ENCODE data around the gene CALML5.

CALML5 gene

GRCh38 chr10:5545011-5545410, 45.6 kb upstream of the CALML5 start:
- TF ChIP-seq CTCF (conservative IDR thresholded peaks at IDR 0.05; ENCODE audit: control insufficient read depth, insufficient read depth, low read depth, low read length), result no peak
- no peak overlapping the region for H3K4me3 ChIP-seq (ENCODE audit: control insufficient read depth, low read depth, low read length)
- no peak for DNase-seq (ENCODE audit: low read depth)

GRCh38 chr10:5544216-5544805, 44.9 kb upstream of the CALML5 start:
- H3K4me3 ChIP-seq (ENCODE audit: control insufficient read depth, low read depth, low read length), result no peak overlapping the region
- TF ChIP-seq CTCF (conservative IDR thresholded peaks at IDR 0.05; ENCODE audit: control insufficient read depth, insufficient read depth, low read depth, low read length), result no peak
- no peak for DNase-seq (ENCODE audit: low read depth)

- H3K4me3 ChIP-seq (ENCODE audit: control insufficient read depth, low read depth, low read length), result no peak overlapping the region
- DNase-seq (ENCODE audit: low read depth), result no peak
- no peak for TF ChIP-seq CTCF (conservative IDR thresholded peaks at IDR 0.05; ENCODE audit: control insufficient read depth, insufficient read depth, low read depth, low read length)
Observed at GRCh38 chr10:5543623-5544022, 44.3 kb upstream of the CALML5 start.

- DNase-seq (ENCODE audit: low read depth), result no peak
- no peak overlapping the region for H3K4me3 ChIP-seq (ENCODE audit: control insufficient read depth, low read depth, low read length)
- TF ChIP-seq CTCF (conservative IDR thresholded peaks at IDR 0.05; ENCODE audit: control insufficient read depth, insufficient read depth, low read depth, low read length), result no peak
Observed at GRCh38 chr10:5542100-5542499, 42.7 kb upstream of the CALML5 start.

GRCh38 chr10:5540891-5541290, 41.5 kb upstream of the CALML5 start:
- no peak for TF ChIP-seq CTCF (conservative IDR thresholded peaks at IDR 0.05; ENCODE audit: control insufficient read depth, insufficient read depth, low read depth, low read length)
- DNase-seq (ENCODE audit: low read depth), result no peak

GRCh38 chr10:5540080-5540479, 40.7 kb upstream of the CALML5 start:
- TF ChIP-seq CTCF (conservative IDR thresholded peaks at IDR 0.05; ENCODE audit: control insufficient read depth, insufficient read depth, low read depth, low read length), result no peak
- no peak for DNase-seq (ENCODE audit: low read depth)
- H3K4me3 ChIP-seq (ENCODE audit: control insufficient read depth, low read depth, low read length), result no peak overlapping the region

More at GRCh38 chr10:5540891-5541290, 41.5 kb upstream of the CALML5 start:
- H3K4me3 ChIP-seq (ENCODE audit: control insufficient read depth, low read depth, low read length), result no peak overlapping the region

Data from fibroblast of mammary gland (primary cell).